ENCODE measurements around the gene DGKB.
"Not testable (repeated sequence)": the region's sequence is repeated elsewhere in the genome, so short reads cannot be mapped to it uniquely, and the experiment has no call there.

The DGKB gene

DNA sequence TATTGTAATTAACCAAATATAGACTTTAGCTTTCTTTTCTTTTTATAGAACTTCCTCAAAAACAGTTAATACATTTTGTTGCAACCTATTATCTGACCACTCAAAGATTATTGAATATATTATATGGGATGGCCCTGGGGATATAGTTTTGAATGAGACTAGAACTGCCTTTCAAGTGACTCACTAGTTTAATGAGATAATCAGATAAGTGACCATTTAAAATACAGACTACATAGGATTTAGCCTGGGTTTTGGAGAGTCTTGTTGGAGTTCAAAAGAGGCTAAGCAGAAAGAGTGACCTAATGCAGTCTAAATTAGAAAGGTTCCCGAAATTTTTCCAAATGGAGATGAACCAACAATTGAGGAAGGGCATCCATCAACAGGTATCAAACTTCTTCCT is 607.9 kb downstream of the DGKB start:
- H3K4me3 Mint-ChIP-seq = no peak overlapping the region
- no peaks in the 10 kb centered on the region for H3K36me3 Mint-ChIP-seq (ENCODE audit: low read depth)
- no peaks in the 10 kb centered on the region for H3K9me3 Mint-ChIP-seq
- no peaks in the 10 kb centered on the region for H3K4me1 Mint-ChIP-seq (ENCODE audit: low read depth)
- DNase-seq = no peak
- H3K27ac Mint-ChIP-seq = no peak overlapping the region
- no peaks in the 10 kb centered on the region for H3K27me3 Mint-ChIP-seq

DNA sequence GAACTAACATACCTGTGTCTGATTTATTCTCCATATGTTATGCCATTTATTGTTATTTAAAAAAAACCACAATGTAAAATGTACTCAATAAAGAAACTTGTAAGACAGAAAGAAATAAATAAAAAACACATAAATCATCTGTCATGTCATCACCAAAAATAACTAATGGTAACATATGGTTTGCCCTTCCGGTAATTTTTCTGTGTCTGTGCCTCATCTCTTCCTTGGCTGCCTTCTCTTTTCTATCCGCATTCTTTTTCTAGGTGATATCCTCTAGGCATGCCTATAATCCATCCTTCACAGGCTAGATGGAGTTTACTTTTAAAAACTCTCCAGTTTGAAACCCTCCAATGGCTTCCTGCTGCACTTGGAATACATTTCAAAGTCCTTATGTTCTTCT is 609.1 kb downstream of the DGKB start:
- Mint-ChIP-seq H3K27me3 (no peaks in the 10 kb centered on the region), H3K4me1 (ENCODE audit: low read depth) (no peaks in the 10 kb centered on the region), H3K9me3 (no peaks in the 10 kb centered on the region), H3K4me3 (no peak overlapping the region), H3K36me3 (ENCODE audit: low read depth) (no peaks in the 10 kb centered on the region), H3K27ac (no peak overlapping the region)
- no peak for DNase-seq

DNA sequence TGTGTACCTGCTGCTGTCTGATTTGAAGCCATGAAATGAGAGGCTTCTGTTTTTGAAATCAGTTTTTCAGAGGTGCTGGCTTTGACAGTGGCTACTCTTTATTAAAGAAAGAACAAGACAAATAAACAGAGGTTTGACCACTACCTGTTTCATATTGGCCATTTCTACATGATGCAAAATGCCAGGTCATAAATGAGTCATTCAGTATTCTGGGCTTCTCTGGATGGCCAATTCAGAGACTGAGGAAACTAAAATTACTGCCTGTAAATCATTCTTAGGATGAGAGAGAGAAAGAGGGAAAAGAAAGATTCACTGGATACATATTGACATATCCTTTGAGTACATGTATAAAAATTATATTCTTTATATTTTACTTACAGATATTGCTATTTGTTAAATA is 609.8 kb downstream of the DGKB start:
- no peak overlapping the region for H3K4me3 Mint-ChIP-seq
- H3K27me3 Mint-ChIP-seq = no peaks in the 10 kb centered on the region
- no peaks in the 10 kb centered on the region for H3K4me1 Mint-ChIP-seq (ENCODE audit: low read depth)

DNA sequence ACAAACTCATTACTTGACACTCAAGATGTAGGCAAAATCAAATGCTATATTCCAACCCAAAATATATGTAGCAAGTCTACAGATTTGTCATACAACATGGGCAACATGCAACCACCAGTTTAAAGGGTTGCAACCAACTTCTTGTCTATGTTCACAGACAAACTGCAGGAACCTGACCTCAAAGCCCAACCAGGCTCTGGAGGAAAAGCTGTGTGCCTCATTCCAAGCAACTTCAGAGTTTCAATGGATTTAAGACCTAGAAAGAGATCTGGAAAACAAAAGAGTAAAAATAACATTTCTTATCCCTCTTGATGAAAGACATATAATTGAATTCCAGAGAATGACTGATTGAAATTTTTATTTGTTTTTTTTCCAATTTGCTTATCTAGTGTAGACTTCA is 612.6 kb downstream of the DGKB start:
- Mint-ChIP-seq H3K9me3 (no peaks in the 10 kb centered on the region), H3K27me3 (no peaks in the 10 kb centered on the region)
- no peak for DNase-seq

More for the DNA sequence above, 609.8 kb downstream of the DGKB start:
- no peaks in the 10 kb centered on the region for H3K36me3 Mint-ChIP-seq (ENCODE audit: low read depth)
- H3K27ac Mint-ChIP-seq = no peak overlapping the region
- DNase-seq = no peak
- H3K9me3 Mint-ChIP-seq = no peaks in the 10 kb centered on the region

DNA sequence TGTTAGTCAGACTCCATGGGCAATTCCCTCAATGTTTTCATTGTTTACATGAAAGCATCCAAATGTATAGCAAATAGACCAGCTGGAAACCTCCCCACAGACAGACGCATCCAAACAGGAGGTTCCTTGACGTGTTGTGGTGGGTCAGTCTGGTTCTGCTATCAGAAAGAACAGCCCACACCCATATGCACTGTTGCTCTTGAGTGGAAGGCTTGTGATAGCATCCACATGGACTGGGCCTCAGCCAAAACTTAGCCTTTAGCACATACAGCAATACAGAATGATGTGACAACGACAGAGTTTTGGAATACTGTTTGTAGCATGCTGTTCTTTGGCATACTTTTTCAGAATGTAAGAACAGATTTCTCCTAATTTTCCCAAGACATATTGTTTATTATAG is 613.9 kb downstream of the DGKB start:
- no peak overlapping the region for H3K4me3 Mint-ChIP-seq
- H3K9me3 Mint-ChIP-seq = no peaks in the 10 kb centered on the region
- no peaks in the 10 kb centered on the region for H3K4me1 Mint-ChIP-seq (ENCODE audit: low read depth)

More for the DNA sequence above, 612.6 kb downstream of the DGKB start:
- no peaks in the 10 kb centered on the region for H3K36me3 Mint-ChIP-seq (ENCODE audit: low read depth)
- H3K4me3 Mint-ChIP-seq = no peak overlapping the region
- H3K4me1 Mint-ChIP-seq (ENCODE audit: low read depth) = no peaks in the 10 kb centered on the region
- no peak overlapping the region for H3K27ac Mint-ChIP-seq

DNA sequence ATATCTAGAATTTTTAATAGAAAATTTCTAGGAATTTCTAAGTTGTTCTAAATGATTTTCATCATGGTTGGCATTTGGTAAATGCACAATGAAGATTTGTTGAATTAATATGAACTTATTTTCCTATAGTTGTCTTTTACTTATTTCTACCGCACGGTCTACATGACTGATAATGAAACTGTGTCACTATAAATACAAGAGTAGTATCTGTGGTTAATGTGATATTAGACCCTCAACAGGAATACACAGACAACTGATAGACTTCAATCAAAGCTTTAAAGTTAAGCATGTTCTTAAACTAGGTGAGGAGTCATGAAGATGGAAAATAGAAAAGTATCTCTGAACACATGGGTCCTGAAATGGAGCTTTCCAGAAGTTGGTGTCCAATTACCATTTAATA is 615.2 kb downstream of the DGKB start:
- Mint-ChIP-seq H3K36me3 (ENCODE audit: low read depth) (no peaks in the 10 kb centered on the region), H3K27me3 (no peaks in the 10 kb centered on the region), H3K9me3 (no peaks in the 10 kb centered on the region), H3K4me3 (no peak overlapping the region), H3K27ac (no peak overlapping the region), H3K4me1 (ENCODE audit: low read depth) (no peaks in the 10 kb centered on the region)
- no peak for DNase-seq

More for the DNA sequence above, 613.9 kb downstream of the DGKB start:
- Mint-ChIP-seq H3K36me3 (ENCODE audit: low read depth) (no peaks in the 10 kb centered on the region), H3K27me3 (no peaks in the 10 kb centered on the region), H3K27ac (no peak overlapping the region)
- no peak for DNase-seq

DNA sequence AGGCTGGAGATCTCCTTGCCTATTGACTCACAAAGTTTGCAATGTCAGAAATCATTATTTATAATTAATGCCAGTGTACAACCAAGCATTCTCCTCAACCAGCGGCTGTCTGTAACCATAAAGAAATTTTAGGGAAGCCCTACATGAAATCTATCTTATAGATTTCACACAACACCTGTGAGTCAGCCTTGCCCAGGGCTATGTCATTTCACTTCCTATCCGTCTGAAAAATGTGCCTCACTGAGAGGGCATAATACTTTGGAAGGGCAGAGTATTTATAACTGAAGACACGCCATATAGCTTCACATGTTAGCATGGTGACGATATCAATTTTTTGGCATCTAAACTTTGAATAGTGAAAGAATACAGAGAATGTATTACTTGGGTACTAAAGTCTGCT is 616.5 kb downstream of the DGKB start:
- H3K27ac Mint-ChIP-seq = no peak overlapping the region
- no peak overlapping the region for H3K4me3 Mint-ChIP-seq
- DNase-seq = no peak
- no peaks in the 10 kb centered on the region for H3K4me1 Mint-ChIP-seq (ENCODE audit: low read depth)
- H3K9me3 Mint-ChIP-seq = no peaks in the 10 kb centered on the region
- H3K27me3 Mint-ChIP-seq = no peaks in the 10 kb centered on the region
- H3K36me3 Mint-ChIP-seq (ENCODE audit: low read depth) = no peaks in the 10 kb centered on the region

DNA sequence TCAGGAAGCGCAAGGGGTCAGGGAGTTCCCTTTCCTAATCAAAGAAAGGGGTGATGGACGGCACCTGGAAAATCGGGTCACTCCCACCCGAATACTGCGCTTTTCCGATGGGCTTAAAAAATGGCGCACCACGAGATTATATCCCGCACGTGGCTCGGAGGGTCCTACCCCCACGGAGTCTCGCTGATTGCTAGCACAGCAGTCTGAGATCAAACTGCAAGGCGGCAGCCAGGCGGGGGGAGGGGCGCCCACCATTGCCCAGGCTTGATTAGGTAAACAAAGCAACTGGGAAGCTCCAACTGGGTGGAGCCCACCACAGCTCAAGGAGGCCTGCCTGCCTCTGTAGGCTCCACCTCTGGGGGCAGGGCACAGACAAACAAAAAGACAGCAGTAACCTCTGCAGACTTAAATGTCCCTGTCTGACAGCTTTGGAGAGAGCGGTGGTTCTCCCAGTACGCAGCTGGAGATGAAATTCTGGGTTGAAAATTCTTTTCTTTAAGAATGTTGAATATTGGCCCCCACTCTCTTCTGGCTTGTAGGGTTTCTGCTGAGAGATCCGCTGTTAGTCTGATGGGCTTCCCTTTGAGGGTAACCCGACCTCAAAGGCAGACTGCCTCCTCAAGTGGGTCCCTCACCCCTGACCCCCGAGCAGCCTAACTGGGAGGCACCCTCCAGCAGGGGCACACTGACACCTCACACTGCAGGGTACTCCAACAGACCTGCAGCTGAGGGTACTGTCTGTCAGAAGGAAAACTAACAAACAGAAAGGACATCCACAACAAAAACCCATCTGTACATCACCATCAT is 623.3 kb downstream of the DGKB start:
- H3K4me1 Mint-ChIP-seq (ENCODE audit: low read depth) = not testable (repeated sequence)

DNA sequence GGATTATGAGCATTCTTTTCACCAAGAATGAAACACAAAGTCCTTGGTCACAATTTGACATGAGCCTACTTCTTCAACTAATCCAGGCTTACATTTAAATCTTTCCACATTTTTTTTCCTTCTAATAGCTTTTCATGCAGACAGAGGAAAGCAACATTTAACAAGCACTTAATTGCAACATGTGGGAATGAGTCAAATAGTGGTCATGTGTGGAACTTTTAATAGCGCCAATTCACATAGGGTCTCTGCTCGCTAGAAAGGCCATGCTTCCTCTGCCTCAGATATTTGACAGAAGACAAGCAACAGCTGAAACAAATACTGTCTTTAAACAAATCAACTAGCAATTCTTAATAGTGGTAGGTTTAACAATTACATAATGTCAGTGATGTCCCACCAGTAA is 627.2 kb downstream of the DGKB start:
- no peak for DNase-seq
- Mint-ChIP-seq H3K9me3 (peaks cover 3% of the 10 kb centered on the region), H3K27me3 (no peaks in the 10 kb centered on the region), H3K36me3 (ENCODE audit: low read depth) (no peaks in the 10 kb centered on the region), H3K27ac (no peak overlapping the region), H3K4me1 (ENCODE audit: low read depth) (no peaks in the 10 kb centered on the region), H3K4me3 (no peak overlapping the region)

More for the DNA sequence above, 623.3 kb downstream of the DGKB start:
- not testable (repeated sequence) for DNase-seq; H3K27me3 Mint-ChIP-seq; H3K27ac Mint-ChIP-seq; H3K9me3 Mint-ChIP-seq; H3K4me3 Mint-ChIP-seq; H3K36me3 Mint-ChIP-seq (ENCODE audit: low read depth)

DNA sequence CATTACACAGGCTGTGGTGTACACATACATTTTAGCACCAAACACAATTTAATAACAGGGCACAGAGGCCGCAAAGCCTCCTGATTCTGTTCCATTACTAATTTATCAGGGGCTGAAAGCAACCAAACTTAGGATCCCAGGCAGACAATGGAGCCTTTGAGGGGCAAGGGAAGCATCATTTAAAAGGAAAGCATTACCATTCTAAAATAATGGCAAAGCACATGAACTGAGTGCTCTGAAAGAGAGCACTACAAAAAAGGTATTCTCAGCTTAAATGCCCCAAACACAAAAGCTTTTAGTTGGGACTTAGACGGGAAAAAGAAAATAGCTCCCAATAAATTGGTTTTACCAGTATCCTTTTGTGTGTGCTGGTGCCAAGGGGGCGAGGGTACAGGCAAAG is 631.1 kb downstream of the DGKB start:
- Mint-ChIP-seq H3K27ac (no peak overlapping the region), H3K36me3 (ENCODE audit: low read depth) (no peaks in the 10 kb centered on the region), H3K9me3 (no peaks in the 10 kb centered on the region), H3K4me1 (ENCODE audit: low read depth) (no peaks in the 10 kb centered on the region), H3K27me3 (no peaks in the 10 kb centered on the region), H3K4me3 (no peak overlapping the region)
- no peak for DNase-seq

DNA sequence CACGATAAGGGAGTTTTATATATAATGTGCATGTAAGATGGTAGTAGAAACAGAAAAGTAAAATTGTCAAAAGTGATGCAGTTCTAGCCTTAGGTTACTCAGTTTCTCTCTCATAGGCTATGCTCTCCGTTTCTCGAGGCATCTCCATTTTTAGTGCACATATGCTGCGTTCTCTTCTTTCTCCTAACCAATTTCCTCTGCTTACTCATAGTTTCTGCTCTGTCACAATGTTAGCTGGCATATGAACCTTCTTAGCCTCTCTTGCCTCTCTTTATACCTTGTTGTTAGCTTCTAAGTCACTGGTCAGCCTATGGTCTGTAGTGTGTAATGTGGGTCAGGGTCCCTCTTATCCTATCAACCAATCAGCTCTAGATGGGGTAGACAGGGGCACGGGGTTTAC is 632.5 kb downstream of the DGKB start:
- Mint-ChIP-seq H3K36me3 (ENCODE audit: low read depth) (no peaks in the 10 kb centered on the region), H3K27me3 (no peaks in the 10 kb centered on the region), H3K9me3 (no peaks in the 10 kb centered on the region)

DNA sequence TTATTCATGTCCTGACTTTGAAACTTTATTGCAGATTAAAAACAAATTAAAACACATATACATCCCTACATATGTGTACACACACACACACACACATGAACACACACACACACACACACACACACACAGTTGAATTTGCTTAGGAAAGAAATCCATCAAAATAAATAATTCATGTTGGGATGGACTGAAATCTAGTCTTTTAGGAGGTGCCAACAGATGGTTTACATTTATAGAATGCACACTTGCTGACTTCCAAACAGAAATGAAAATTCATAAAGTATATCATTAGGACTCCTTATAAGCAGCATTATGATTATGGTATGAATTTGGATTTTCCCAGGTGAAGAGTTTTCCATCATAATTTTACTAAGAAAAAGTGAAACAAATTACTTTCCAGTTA is 642.5 kb downstream of the DGKB start:
- H3K27ac Mint-ChIP-seq = no peak overlapping the region
- no peaks in the 10 kb centered on the region for H3K27me3 Mint-ChIP-seq
- H3K4me3 Mint-ChIP-seq = no peak overlapping the region
- no peaks in the 10 kb centered on the region for H3K9me3 Mint-ChIP-seq
- no peaks in the 10 kb centered on the region for H3K4me1 Mint-ChIP-seq (ENCODE audit: low read depth)
- no peaks in the 10 kb centered on the region for H3K36me3 Mint-ChIP-seq (ENCODE audit: low read depth)
- no peak for DNase-seq

More for the DNA sequence above, 632.5 kb downstream of the DGKB start:
- no peak overlapping the region for H3K4me3 Mint-ChIP-seq
- DNase-seq = no peak
- no peaks in the 10 kb centered on the region for H3K4me1 Mint-ChIP-seq (ENCODE audit: low read depth)
- H3K27ac Mint-ChIP-seq = no peak overlapping the region

DNA sequence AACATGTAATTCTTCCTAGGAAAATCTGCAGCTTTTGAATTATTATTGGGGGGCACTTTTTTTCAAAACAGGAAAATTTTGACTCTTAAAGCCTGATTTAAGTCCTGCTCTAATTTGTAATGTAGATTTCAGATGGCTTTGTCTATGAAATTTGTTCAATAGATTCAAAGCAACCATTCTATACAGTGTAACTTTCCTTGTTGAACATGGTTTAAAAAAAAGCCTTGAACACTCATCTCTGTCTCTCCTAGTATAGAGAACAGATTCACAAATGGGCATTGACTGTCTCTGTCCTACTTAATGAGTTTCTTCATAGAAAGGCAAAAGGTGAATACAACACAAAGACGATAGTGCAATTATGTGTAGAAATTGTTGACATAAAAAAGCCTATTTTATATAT is 643.7 kb downstream of the DGKB start:
- H3K27me3 Mint-ChIP-seq = no peaks in the 10 kb centered on the region
- H3K27ac Mint-ChIP-seq = no peak overlapping the region
- DNase-seq = no peak
- H3K36me3 Mint-ChIP-seq (ENCODE audit: low read depth) = no peaks in the 10 kb centered on the region
- no peak overlapping the region for H3K4me3 Mint-ChIP-seq
- no peaks in the 10 kb centered on the region for H3K4me1 Mint-ChIP-seq (ENCODE audit: low read depth)
- no peaks in the 10 kb centered on the region for H3K9me3 Mint-ChIP-seq

DNA sequence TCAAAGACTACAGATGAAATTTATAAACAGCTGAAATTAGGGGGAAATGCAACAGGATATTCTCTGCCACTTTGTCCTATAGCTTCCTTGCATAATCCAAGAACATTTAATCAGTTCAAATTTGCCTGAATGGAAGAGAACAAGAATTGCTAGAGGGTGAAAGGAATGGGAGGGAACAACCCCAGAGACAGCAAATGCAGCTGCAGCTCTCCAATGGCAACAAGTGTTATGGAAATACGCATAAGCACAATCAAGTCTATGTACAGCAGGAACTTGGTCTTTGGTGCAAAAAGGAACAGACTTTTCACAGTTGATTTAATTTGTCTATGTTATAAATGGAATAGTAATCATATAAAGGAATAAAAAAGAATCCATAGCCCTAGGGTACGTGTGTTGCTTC is 644.1 kb downstream of the DGKB start:
- H3K9me3 Mint-ChIP-seq = no peaks in the 10 kb centered on the region
- H3K27ac Mint-ChIP-seq = no peak overlapping the region
- no peaks in the 10 kb centered on the region for H3K27me3 Mint-ChIP-seq
- no peak overlapping the region for H3K4me3 Mint-ChIP-seq
- no peaks in the 10 kb centered on the region for H3K36me3 Mint-ChIP-seq (ENCODE audit: low read depth)
- DNase-seq = no peak
- no peaks in the 10 kb centered on the region for H3K4me1 Mint-ChIP-seq (ENCODE audit: low read depth)

DNA sequence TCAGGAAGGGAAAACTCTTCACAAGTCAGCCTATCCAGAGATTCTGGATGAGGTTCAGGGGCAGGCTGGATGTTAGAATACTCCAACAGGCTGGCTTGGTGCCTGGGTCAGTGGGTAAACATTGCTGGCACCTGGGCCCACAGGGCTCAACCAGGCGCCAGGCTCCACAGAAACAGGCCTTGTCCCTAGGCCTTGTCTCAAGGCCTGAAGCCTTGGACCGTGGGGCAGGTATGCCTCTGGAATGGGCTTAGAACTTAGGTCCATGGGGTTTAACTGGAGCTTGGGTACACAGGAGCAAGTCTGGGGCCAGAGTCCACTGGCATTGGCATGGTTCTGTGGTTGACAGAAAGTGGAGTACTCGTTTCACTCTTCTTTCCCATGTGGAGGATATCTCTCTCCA is 650.1 kb downstream of the DGKB start:
- Mint-ChIP-seq H3K27me3 (no peaks in the 10 kb centered on the region), H3K27ac (no peak overlapping the region), H3K4me1 (ENCODE audit: low read depth) (no peaks in the 10 kb centered on the region), H3K36me3 (ENCODE audit: low read depth) (no peaks in the 10 kb centered on the region), H3K9me3 (peaks cover 2% of the 10 kb centered on the region), H3K4me3 (no peak overlapping the region)
- DNase-seq = no peak

DNA sequence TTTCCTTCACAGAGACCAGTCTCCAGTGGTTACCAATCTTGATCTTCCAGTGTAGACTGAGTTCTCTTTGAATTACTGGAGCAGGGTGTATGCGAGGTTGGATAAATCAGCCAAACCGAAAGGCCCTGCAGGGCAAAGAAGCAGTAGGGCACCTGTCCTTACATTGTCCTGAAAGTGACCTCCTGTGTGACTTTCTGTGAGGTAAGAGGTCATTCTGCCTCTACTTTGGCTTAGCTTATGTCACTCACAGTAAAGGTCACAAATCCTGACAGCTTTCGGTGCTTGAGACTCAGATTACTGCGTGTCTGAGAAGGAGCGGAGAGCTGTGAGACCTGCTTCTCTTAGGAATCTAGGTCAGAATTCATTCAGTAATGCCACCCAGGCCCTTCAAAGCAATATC is 660.4 kb downstream of the DGKB start:
- H3K36me3 Mint-ChIP-seq (ENCODE audit: low read depth) = no peaks in the 10 kb centered on the region
- H3K4me1 Mint-ChIP-seq (ENCODE audit: low read depth) = no peaks in the 10 kb centered on the region
- H3K4me3 Mint-ChIP-seq = no peak overlapping the region
- H3K9me3 Mint-ChIP-seq = no peaks in the 10 kb centered on the region
- no peaks in the 10 kb centered on the region for H3K27me3 Mint-ChIP-seq
- no peak overlapping the region for H3K27ac Mint-ChIP-seq
- DNase-seq = no peak
